ENCODE results near the gene KCNJ9. TPM values are rescaled to one million over a fixed set of nuclear protein-coding genes. Genes with fewer than 3 reads are reported as not detected.

KCNJ9 gene
- total RNA-seq, 1 experiment from 2014 or later, result not detected

Other genes with a start within 250 kb of the KCNJ9 start
- not detected in 2 replicates for gene VSIG8, start 218.9 kb upstream of the KCNJ9 start, total RNA-seq (2014; rRNA removed; shearing (Covaris generic))
- 2.4 and 3.7 TPM in 2 replicates for gene CFAP45, start 181.4 kb upstream of the KCNJ9 start, total RNA-seq (2014; rRNA removed; shearing (Covaris generic))
- gene TAGLN2, start 156.0 kb upstream of the KCNJ9 start, total RNA-seq (2014; rRNA removed; shearing (Covaris generic)), result 734 and 929 TPM in 2 replicates
- 0.89 and 1.6 TPM in 2 replicates for gene IGSF9, start 135.9 kb upstream of the KCNJ9 start, total RNA-seq (2014; rRNA removed; shearing (Covaris generic))
- not detected in 2 replicates for gene SLAMF9, start 127.3 kb upstream of the KCNJ9 start, total RNA-seq (2014; rRNA removed; shearing (Covaris generic))
- 11.4 and 12.8 TPM in 2 replicates for gene PIGM, start 49.5 kb upstream of the KCNJ9 start, total RNA-seq (2014; rRNA removed; shearing (Covaris generic))
- gene KCNJ10, start 11.4 kb upstream of the KCNJ9 start, total RNA-seq (2014; rRNA removed; shearing (Covaris generic)), result not detected in 2 replicates
- gene IGSF8, start 17.1 kb downstream of the KCNJ9 start, total RNA-seq (2014; rRNA removed; shearing (Covaris generic)), result 34.2 and 36.6 TPM in 2 replicates
- 0.22 and 0.84 TPM in 2 replicates for gene ATP1A2, start 34.2 kb downstream of the KCNJ9 start, total RNA-seq (2014; rRNA removed; shearing (Covaris generic))
- gene ATP1A4, start 70.1 kb downstream of the KCNJ9 start, total RNA-seq (2014; rRNA removed; shearing (Covaris generic)), result not detected in 2 replicates
- gene CASQ1, start 109.0 kb downstream of the KCNJ9 start, total RNA-seq (2014; rRNA removed; shearing (Covaris generic)), result 0.22 and 0.60 TPM in 2 replicates
- gene PEA15, start 123.8 kb downstream of the KCNJ9 start, total RNA-seq (2014; rRNA removed; shearing (Covaris generic)), result 194 and 307 TPM in 2 replicates
- 86.5 and 90.0 TPM in 2 replicates for gene DCAF8, start 181.0 kb downstream of the KCNJ9 start, total RNA-seq (2014; rRNA removed; shearing (Covaris generic))
- gene PEX19, start 203.6 kb downstream of the KCNJ9 start, total RNA-seq (2014; rRNA removed; shearing (Covaris generic)), result 70.3 and 102 TPM in 2 replicates